Measurements from ENCODE around the gene MTMR2.

DNA sequence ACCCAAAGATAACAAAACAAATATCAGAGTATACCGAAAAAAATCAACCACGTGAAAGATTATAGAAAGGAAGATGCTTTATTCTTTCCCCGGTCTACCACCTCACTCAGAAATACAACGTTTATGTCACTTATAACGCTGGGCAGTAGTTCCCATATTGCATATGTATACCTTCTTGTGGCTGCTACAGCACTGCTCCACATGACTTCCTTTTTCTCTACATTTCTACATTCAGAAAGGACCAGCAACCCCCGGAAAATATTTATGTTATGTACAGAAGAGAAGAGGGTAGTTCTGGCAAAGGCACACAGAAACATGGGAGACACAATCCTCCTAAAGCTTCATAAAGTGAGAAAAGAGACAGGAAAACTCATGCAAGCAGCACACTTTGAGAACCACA is 56.8 kb downstream of the MTMR2 start:
- TF ChIP-seq, protein P1, sequence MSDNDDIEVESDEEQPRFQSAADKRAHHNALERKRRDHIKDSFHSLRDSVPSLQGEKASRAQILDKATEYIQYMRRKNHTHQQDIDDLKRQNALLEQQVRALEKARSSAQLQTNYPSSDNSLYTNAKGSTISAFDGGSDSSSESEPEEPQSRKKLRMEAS (IDR thresholded peaks at IDR 0.05; ENCODE audit: low read depth, low read length): no peak
- TF ChIP-seq, protein P2, sequence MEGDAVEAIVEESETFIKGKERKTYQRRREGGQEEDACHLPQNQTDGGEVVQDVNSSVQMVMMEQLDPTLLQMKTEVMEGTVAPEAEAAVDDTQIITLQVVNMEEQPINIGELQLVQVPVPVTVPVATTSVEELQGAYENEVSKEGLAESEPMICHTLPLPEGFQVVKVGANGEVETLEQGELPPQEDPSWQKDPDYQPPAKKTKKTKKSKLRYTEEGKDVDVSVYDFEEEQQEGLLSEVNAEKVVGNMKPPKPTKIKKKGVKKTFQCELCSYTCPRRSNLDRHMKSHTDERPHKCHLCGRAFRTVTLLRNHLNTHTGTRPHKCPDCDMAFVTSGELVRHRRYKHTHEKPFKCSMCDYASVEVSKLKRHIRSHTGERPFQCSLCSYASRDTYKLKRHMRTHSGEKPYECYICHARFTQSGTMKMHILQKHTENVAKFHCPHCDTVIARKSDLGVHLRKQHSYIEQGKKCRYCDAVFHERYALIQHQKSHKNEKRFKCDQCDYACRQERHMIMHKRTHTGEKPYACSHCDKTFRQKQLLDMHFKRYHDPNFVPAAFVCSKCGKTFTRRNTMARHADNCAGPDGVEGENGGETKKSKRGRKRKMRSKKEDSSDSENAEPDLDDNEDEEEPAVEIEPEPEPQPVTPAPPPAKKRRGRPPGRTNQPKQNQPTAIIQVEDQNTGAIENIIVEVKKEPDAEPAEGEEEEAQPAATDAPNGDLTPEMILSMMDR (IDR thresholded peaks at IDR 0.05 in 2 of 3, conservative IDR thresholded peaks at IDR 0.05 in 1 of 3; ENCODE audit: control insufficient read depth in 2 of 3, extremely low read depth in 1 of 3, insufficient read depth in 1 of 3, low read depth in 3 of 3, low read length in 3 of 3): no peak
- TF ChIP-seq EZH2 (IDR thresholded peaks at IDR 0.05; ENCODE audit: borderline replicate concordance, control insufficient read depth, low read depth, low read length): no peak
- TF ChIP-seq, protein P3, sequence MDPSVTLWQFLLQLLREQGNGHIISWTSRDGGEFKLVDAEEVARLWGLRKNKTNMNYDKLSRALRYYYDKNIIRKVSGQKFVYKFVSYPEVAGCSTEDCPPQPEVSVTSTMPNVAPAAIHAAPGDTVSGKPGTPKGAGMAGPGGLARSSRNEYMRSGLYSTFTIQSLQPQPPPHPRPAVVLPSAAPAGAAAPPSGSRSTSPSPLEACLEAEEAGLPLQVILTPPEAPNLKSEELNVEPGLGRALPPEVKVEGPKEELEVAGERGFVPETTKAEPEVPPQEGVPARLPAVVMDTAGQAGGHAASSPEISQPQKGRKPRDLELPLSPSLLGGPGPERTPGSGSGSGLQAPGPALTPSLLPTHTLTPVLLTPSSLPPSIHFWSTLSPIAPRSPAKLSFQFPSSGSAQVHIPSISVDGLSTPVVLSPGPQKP (IDR thresholded peaks at IDR 0.05; ENCODE audit: low read depth, low read length): no peak
- no peak for TF ChIP-seq FOXM1 (IDR thresholded peaks at IDR 0.05; ENCODE audit: low read depth, low read length)
- no peak for TF ChIP-seq RFX5 (IDR thresholded peaks at IDR 0.05; ENCODE audit: low read depth, low read length)
- TF ChIP-seq CEBPB (IDR thresholded peaks at IDR 0.05; ENCODE audit: borderline replicate concordance in 1 of 2, low read depth in 2 of 2, low read length in 2 of 2): no peak
- TF ChIP-seq, protein P4, sequence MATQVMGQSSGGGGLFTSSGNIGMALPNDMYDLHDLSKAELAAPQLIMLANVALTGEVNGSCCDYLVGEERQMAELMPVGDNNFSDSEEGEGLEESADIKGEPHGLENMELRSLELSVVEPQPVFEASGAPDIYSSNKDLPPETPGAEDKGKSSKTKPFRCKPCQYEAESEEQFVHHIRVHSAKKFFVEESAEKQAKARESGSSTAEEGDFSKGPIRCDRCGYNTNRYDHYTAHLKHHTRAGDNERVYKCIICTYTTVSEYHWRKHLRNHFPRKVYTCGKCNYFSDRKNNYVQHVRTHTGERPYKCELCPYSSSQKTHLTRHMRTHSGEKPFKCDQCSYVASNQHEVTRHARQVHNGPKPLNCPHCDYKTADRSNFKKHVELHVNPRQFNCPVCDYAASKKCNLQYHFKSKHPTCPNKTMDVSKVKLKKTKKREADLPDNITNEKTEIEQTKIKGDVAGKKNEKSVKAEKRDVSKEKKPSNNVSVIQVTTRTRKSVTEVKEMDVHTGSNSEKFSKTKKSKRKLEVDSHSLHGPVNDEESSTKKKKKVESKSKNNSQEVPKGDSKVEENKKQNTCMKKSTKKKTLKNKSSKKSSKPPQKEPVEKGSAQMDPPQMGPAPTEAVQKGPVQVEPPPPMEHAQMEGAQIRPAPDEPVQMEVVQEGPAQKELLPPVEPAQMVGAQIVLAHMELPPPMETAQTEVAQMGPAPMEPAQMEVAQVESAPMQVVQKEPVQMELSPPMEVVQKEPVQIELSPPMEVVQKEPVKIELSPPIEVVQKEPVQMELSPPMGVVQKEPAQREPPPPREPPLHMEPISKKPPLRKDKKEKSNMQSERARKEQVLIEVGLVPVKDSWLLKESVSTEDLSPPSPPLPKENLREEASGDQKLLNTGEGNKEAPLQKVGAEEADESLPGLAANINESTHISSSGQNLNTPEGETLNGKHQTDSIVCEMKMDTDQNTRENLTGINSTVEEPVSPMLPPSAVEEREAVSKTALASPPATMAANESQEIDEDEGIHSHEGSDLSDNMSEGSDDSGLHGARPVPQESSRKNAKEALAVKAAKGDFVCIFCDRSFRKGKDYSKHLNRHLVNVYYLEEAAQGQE (IDR thresholded peaks at IDR 0.05; ENCODE audit: low read depth, low read length): no peak
- no peak for TF ChIP-seq EP300 (IDR thresholded peaks at IDR 0.05; ENCODE audit: borderline replicate concordance in 1 of 2, control insufficient read depth in 1 of 2, low read depth in 2 of 2, low read length in 2 of 2)
- TF ChIP-seq RAD51 (IDR thresholded peaks at IDR 0.05): no peak
- TF ChIP-seq ASH2L (IDR thresholded peaks at IDR 0.05; ENCODE audit: borderline replicate concordance, low read depth): no peak
